AG08396 (cell line): ENCODE measurements around the gene GSG1.

Experiments used
- DNase-seq: peaks from one replicate; pipeline ENCODE4 v3.0.0; 2012; ENCODE audit warnings: low spot score, mixed read lengths

The GSG1 gene

GRCh38 chr12:13119826-13120225 is 16.4 kb upstream of the GSG1 start:
- DNase-seq = no peak

GRCh38 chr12:13117029-13117428 is 13.6 kb upstream of the GSG1 start:
- DNase-seq = no peak

- DNase-seq = no peak
These were observed 12.8 kb upstream of the GSG1 start for GRCh38 chr12:13116259-13116658.

GRCh38 chr12:13114251-13115052 is 11.0 kb upstream of the GSG1 start:
- no peak for DNase-seq

GRCh38 chr12:13112968-13113367 is 9.5 kb upstream of the GSG1 start:
- DNase-seq = no peak

GRCh38 chr12:13106666-13107065 is 3.2 kb upstream of the GSG1 start:
- no peak for DNase-seq

GRCh38 chr12:13105781-13106180 is 2.3 kb upstream of the GSG1 start:
- no peak for DNase-seq

- no peak for DNase-seq
These were observed 942 bp upstream of the GSG1 start for GRCh38 chr12:13104409-13104808.

GRCh38 chr12:13102461-13103195 is 839 bp downstream of the GSG1 start:
- DNase-seq = no peak

- no peak for DNase-seq
These were observed 1.6 kb downstream of the GSG1 start for GRCh38 chr12:13101821-13102375.

- DNase-seq = peak; percentile 97
These were observed 2.3 kb downstream of the GSG1 start for GRCh38 chr12:13100882-13101769.

GRCh38 chr12:13100605-13100881 is 2.9 kb downstream of the GSG1 start:
- DNase-seq = no peak

GRCh38 chr12:13099844-13100604 is 3.4 kb downstream of the GSG1 start:
- no peak for DNase-seq

GRCh38 chr12:13099066-13099843 is 4.2 kb downstream of the GSG1 start:
- DNase-seq = no peak

- DNase-seq = no peak
These were observed 5.9 kb downstream of the GSG1 start for GRCh38 chr12:13097491-13098011.

- no peak for DNase-seq
These were observed 8.0 kb downstream of the GSG1 start for GRCh38 chr12:13095266-13095995.

GRCh38 chr12:13094367-13094766 is 9.1 kb downstream of the GSG1 start:
- DNase-seq = peak; percentile 36

- DNase-seq = no peak
These were observed 9.6 kb downstream of the GSG1 start for GRCh38 chr12:13093848-13094220.

- no peak for DNase-seq
These were observed 10.1 kb downstream of the GSG1 start for GRCh38 chr12:13093191-13093847.
